ENCODE measurements around the gene SPEG. TPM values are rescaled to one million over a fixed set of nuclear protein-coding genes. Genes with fewer than 3 reads are reported as not detected.
"Not testable (repeated sequence)": the region's sequence is repeated elsewhere in the genome, so short reads cannot be mapped to it uniquely, and the experiment has no call there.

Gene SPEG
- total RNA-seq (2014; rRNA removed; shearing (Covaris generic)) = 20.6 and 23.0 TPM in 2 replicates
- polyA plus RNA-seq (2015; cell fraction: cytosol; rRNA removed) = 11.0 and 12.6 TPM in 2 replicates
- polyA plus RNA-seq (2015; cell fraction: nucleus; rRNA removed) = 98.0 and 108 TPM in 2 replicates

GRCh38 chr2:219434718-219435525 is at the start of gene SPEG:
TSS of gene SPEG (plus strand) at chr2:219434843. CDS start at chr2:219434978, 135 bp downstream.
- DNase-seq (ENCODE audit: low read depth) = no peak

GRCh38 chr2:219384859-219385258 is 49.8 kb upstream of the SPEG start:
- no peak for DNase-seq (ENCODE audit: low read depth)

- DNase-seq (ENCODE audit: low read depth) = no peak
Observed at GRCh38 chr2:219385958-219386520, 48.6 kb upstream of the SPEG start.

- no peak for DNase-seq (ENCODE audit: low read depth)
Observed at GRCh38 chr2:219386532-219387280, 47.9 kb upstream of the SPEG start.

GRCh38 chr2:219387306-219388120 is 47.1 kb upstream of the SPEG start, which contains the start of gene DNPEP:
TSS of gene DNPEP (minus strand) at chr2:219387912. CDS start at chr2:219387794, 118 bp downstream.
- peak; percentile 68 for DNase-seq (ENCODE audit: low read depth)

GRCh38 chr2:219388121-219388906 is 46.3 kb upstream of the SPEG start:
- DNase-seq (ENCODE audit: low read depth) = peak; percentile 82

- DNase-seq (ENCODE audit: low read depth) = no peak
Observed at GRCh38 chr2:219388907-219389156, 45.8 kb upstream of the SPEG start.

DNA sequence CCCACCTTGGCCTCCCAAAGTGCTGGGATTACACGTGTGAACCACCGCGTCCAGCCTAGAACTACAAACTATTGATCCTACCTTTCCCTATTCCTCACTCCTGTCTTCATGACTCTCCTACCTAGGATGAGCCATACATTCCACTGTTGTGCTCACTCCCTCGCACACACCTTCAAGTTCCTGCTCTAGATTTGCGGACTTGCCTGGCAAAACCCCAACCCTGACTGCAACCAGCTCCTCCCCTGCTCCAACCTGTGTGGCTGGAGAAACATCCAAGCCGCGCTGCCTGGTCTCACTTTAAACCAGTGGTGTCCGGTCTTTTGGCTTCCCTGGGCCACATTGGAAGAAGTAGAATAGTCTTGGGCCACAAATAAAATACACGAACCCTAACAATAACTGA is 41.9 kb upstream of the SPEG start:
- no peak for DNase-seq (ENCODE audit: low read depth)

DNA sequence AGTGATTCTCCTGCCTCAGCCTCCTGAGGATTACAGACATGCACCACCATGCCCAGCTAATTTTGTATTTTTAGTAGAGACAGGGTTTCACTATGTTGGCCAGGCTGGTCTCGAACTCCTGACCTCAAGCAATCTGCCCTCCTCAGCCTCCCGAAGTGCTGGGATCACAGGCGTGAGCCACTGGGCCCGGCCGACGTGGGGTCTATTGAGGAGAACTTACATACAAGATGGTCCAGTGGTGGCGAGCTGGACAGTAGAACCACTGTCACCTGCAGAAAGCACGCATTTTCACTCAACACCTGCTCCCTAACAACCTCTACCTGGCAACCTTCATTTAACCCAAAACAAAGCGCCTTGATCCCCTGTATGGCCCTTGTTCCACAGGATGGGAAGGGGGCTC is 39.6 kb upstream of the SPEG start:
- DNase-seq (ENCODE audit: low read depth) = not testable (repeated sequence)

GRCh38 chr2:219395609-219396008 is 39.0 kb upstream of the SPEG start:
- DNase-seq (ENCODE audit: low read depth) = no peak

GRCh38 chr2:219396863-219397457 is 37.7 kb upstream of the SPEG start:
- DNase-seq (ENCODE audit: low read depth) = no peak

GRCh38 chr2:219398721-219399363 is 35.8 kb upstream of the SPEG start:
- no peak for DNase-seq (ENCODE audit: low read depth)

DNA sequence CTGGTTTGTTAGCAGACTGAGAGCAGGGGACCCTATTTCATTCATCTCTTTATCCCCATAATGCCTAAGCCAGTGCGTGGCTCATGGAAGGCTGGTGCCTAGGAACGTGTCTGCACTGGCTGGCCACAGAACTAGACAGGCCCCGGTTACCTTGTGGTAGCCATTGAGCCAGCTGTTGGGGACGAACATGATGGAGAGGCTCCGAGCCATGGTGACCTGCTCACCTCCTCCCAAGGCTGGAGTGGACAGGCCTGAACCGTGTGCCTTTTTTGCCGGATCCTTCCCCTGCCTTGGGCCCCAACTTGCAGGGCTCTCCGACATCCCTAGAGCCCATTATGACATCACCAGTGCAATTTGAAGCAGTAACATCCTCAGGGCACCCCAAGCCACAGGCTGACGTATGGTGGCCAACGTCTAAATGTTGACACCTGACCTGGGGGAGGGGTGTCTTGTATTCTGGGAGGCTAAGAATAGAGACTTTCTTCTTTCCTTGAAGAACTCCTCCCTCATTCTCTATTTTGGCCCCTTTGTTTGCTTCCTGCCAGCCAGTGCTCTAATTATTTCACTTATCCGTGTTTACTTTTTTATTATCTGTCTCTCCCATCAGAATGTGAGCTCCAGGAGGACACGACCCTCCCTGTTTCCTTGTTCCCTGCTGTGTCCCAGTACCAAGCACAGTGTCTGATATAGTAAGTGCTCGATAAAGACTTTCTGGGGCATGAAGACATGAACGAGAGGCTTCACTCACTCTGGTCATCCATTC is 34.7 kb upstream of the SPEG start:
- DNase-seq (ENCODE audit: low read depth) = no peak

- no peak for DNase-seq (ENCODE audit: low read depth)
Observed at GRCh38 chr2:219400562-219400961, 34.1 kb upstream of the SPEG start.

DNA sequence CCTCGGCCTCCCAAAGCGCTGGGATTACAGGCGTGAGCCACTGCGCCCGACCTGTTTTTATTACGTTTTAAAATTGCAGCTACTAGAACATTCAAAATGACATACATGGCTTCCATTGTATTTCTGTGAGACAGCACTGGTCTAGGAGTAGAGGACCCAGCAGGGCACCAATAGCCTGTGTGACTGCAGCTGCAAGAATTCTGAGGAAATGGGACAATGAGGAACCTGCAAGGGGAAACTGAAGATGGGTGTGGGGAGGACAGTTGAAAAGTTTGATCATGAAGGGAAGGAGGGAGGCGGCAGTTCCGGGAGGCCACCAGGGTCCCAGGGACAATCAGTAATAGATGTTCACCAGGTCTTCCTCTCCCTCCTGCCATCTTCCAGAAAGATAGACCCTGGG is 33.0 kb upstream of the SPEG start:
- no peak for DNase-seq (ENCODE audit: low read depth)

DNA sequence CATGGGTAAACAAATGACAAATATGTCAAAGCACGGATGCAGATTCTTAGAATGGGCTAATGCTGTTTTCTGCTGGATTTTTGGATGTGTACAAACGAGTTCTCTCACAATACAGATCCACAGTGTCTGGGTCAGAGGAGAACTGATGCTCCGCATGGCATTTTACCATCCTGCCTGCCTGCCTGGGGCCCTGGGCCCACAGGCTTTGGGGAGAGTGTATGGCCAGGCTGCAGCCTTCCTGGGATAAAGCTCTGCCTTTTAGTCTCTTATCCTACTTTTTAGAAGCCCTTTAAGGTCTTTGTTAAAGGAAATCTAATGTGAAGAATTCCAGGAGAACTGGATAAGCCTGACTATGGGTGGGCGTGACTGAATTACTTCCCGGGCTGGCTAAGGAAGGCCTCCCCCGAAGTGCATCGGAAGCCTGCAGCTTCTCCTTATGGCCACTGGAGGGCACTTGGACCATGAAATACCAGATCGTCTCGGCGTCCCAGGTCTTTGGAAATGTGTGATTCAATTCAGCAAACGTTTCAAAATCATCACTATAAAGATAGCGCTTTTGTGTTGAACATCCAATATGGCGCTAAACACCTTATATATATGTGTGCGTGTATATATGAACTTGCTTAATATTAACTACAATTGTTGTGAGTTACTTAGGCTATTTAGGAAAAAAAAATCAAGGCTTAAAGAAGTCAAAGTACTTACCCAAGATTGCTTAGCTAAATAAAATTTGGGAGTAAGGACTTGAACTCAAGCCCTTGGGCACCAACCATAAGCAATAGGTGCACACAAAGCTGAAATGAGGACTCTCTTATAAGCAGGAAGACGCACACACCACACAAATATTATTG is 31.8 kb upstream of the SPEG start:
- peak; percentile 78 for DNase-seq (ENCODE audit: low read depth)

- no peak for DNase-seq (ENCODE audit: low read depth)
Observed at GRCh38 chr2:219403861-219404260, 30.8 kb upstream of the SPEG start.
